BE2C (cell line): Measurements from ENCODE around the gene KSR2.

Experiments used
- DNase-seq: peaks from one replicate; pipeline ENCODE4 v3.0.0-alpha.2; 2020
- H3K27me3 ChIP-seq: fragments of 250-450 bp; sonication (Bioruptor Pico); 2 replicates; pipeline ENCODE4 v1.5.1; 2020; ENCODE audit warnings: mild to moderate bottlenecking
- H3K36me3 ChIP-seq: fragments of 250-450 bp; sonication (Bioruptor Pico); 2 replicates; pipeline ENCODE4 v1.5.1; 2020; ENCODE audit warnings: mild to moderate bottlenecking
- H3K4me1 ChIP-seq: fragments of 250-450 bp; sonication (Bioruptor Pico); 2 replicates; pipeline ENCODE4 v1.5.1; 2020
- H3K4me3 ChIP-seq: 2 replicates; pipeline ENCODE4 v1.5.1; 2011; ENCODE audit warnings: low read depth, low read length
- H3K9me3 ChIP-seq: fragments of 250-450 bp; sonication (Bioruptor Pico); 2 replicates; pipeline ENCODE4 v1.5.1; 2020
- CTCF ChIP-seq: IDR thresholded peaks from 2 replicates; pipeline ENCODE4 v1.5.1; 2012; ENCODE audit warnings: mild to moderate bottlenecking, low read depth, low read length

The KSR2 gene

GRCh38 chr12:117792471-117792870, 176.3 kb downstream of the KSR2 start:
- H3K9me3 ChIP-seq = no peaks in the 10 kb centered on the region; the same call in 1 of the 2 replicates
- no peaks in the 10 kb centered on the region for H3K4me1 ChIP-seq
- H3K27me3 ChIP-seq = no peaks in the 10 kb centered on the region
- DNase-seq = no peak
- no peaks in the 10 kb centered on the region for H3K36me3 ChIP-seq
- no peak overlapping the region for H3K4me3 ChIP-seq
- no peak for TF ChIP-seq CTCF

GRCh38 chr12:117790948-117791347, 177.8 kb downstream of the KSR2 start:
- TF ChIP-seq CTCF = no peak
- no peaks in the 10 kb centered on the region; the same call in 1 of the 2 replicates for H3K9me3 ChIP-seq
- H3K4me1 ChIP-seq = no peaks in the 10 kb centered on the region
- H3K4me3 ChIP-seq = no peak overlapping the region
- H3K36me3 ChIP-seq = no peaks in the 10 kb centered on the region
- no peak for DNase-seq
- H3K27me3 ChIP-seq = no peaks in the 10 kb centered on the region

GRCh38 chr12:117790198-117790597, 178.6 kb downstream of the KSR2 start:
- no peak for TF ChIP-seq CTCF
- no peaks in the 10 kb centered on the region for H3K27me3 ChIP-seq
- no peak overlapping the region for H3K4me3 ChIP-seq
- H3K4me1 ChIP-seq = no peaks in the 10 kb centered on the region
- DNase-seq = no peak
- H3K9me3 ChIP-seq = no peaks in the 10 kb centered on the region; the same call in 1 of the 2 replicates
- no peaks in the 10 kb centered on the region for H3K36me3 ChIP-seq

- Histone ChIP-seq H3K4me3 (no peak overlapping the region), H3K4me1 (no peaks in the 10 kb centered on the region), H3K27me3 (no peaks in the 10 kb centered on the region), H3K36me3 (no peaks in the 10 kb centered on the region), H3K9me3 (no peaks in the 10 kb centered on the region; the same call in 1 of the 2 replicates)
- no peak for TF ChIP-seq CTCF
- DNase-seq = no peak
Observed at GRCh38 chr12:117789195-117789912, 179.4 kb downstream of the KSR2 start.

GRCh38 chr12:117778656-117779055, 190.1 kb downstream of the KSR2 start:
- Histone ChIP-seq H3K4me1 (no peaks in the 10 kb centered on the region), H3K9me3 (no peaks in the 10 kb centered on the region), H3K4me3 (no peak overlapping the region), H3K36me3 (no peaks in the 10 kb centered on the region), H3K27me3 (peaks cover 4% of the 10 kb centered on the region; the same call in 1 of the 2 replicates)
- no peak for TF ChIP-seq CTCF
- no peak for DNase-seq
